ENCODE data around the gene BRMS1. TPM values are rescaled to one million over a fixed set of nuclear protein-coding genes. Genes with fewer than 3 reads are reported as not detected.

The BRMS1 gene
- total RNA-seq, 2 experiments from 2014 or later: 47.4 to 48.0 TPM

DNA sequence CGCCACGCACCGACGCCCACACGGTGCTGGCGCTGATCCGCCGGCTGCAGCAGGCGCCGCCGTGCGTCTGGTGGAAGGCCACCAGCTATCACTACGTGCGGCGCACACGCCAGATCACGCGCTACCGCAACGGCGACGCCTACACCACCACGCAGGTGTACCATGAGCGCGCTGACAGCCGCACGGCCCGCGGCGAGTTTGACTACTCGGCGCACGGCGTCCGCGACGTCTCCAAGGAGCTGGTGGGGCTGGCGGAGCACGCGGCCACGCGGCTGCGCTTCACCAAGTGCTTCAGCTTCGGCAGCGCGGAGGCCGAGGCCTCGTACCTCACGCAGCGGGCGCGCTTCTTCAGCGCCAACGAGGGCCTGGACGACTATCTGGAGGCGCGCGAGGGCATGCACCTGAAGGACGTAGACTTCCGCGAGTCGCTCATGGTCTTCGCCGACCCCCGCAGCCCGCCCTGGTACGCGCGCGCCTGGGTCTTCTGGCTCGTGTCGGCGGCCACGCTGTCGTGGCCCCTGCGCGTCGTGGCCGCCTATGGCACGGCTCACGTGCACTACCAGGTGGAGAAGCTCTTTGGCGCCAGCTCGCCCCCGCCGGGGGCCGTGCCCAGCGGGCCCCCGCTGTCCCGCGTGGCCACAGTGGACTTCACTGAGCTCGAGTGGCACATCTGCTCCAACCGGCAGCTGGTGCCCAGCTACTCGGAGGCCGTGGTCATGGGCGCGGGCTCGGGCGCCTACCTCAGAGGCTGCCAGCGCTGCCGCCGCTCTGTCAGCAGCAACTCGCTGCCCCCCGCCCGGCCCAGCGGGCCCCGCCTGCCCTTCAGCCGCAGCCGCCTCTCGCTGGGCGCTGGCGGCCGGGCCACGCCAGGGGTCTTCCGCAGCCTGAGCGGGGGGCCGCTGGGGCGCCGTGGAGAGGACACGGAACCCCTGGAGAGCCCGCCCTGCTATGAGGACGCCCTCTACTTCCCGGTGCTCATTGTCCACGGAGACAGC lies 50.0 kb downstream of the BRMS1 start:
- Mint-ChIP-seq H3K27me3 (peaks cover 25% of the 10 kb centered on the region), H3K27ac (no peak overlapping the region), H3K9me3 (no peaks in the 10 kb centered on the region), H3K36me3 (ENCODE audit: low read depth) (no peaks in the 10 kb centered on the region), H3K4me1 (peaks cover 16% of the 10 kb centered on the region), H3K4me3 (no peak overlapping the region)
- ChIA-PET CTCF (interaction anchor here (1.1 to 1.5 kb wide), 3 partner anchors 12 to 73 kb away, joined by 3 read pairs; no protein-coding TSS in a partner anchor), POLR2A (no interaction called here)
- no peak for DNase-seq

DNA sequence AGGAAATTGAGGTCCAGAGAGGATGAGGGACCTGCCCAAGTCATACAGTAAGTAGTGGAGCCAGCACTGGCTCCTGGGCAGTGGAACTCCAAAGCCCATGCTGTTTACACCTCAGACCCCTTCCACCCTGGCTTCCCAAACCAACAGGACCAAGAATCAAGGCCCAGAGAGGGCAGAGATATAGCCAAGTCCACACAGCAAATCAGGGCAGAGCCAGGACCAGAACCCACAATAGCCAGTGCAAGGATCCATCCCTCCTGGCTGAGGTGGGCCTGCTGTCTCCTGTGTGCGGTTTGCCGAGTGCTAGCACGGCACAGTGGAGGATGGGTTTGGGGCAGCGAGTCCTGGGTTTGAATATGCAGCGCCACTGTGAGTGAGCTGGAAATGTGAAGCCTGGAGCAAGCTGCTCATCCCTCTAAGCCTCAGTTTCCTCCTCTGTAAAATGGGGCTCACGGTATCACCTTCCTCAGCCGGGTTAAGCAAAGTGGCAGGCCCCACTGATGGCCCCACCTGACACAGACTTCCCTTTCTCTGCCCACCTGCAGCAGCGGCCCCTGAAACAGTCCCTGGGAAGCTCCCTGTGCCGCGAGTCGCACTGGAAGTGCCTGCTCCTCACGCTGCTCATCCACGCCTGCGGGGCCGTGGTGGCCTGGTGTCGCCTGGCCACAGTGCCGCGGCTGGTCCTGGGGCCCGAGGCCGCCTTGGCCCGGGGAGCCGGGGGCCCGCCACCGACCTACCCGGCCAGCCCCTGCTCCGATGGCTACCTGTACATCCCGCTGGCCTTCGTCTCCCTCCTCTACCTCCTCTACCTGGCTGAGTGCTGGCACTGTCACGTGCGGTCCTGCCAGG lies 50.9 kb downstream of the BRMS1 start:
- no peaks in the 10 kb centered on the region for H3K9me3 Mint-ChIP-seq
- H3K4me3 Mint-ChIP-seq: no peak overlapping the region
- H3K27ac Mint-ChIP-seq: no peak overlapping the region
- CTCF ChIA-PET: interaction anchor here (0.7 to 1.1 kb wide), 2 partner anchors 10 to 72 kb away, joined by 3 to 5 read pairs; no protein-coding TSS in a partner anchor
- H3K36me3 Mint-ChIP-seq (ENCODE audit: low read depth): no peaks in the 10 kb centered on the region
- DNase-seq: no peak
- peaks cover 25% of the 10 kb centered on the region for H3K27me3 Mint-ChIP-seq
- peaks cover 25% of the 10 kb centered on the region for H3K4me1 Mint-ChIP-seq
- POLR2A ChIA-PET: no interaction called here

DNA sequence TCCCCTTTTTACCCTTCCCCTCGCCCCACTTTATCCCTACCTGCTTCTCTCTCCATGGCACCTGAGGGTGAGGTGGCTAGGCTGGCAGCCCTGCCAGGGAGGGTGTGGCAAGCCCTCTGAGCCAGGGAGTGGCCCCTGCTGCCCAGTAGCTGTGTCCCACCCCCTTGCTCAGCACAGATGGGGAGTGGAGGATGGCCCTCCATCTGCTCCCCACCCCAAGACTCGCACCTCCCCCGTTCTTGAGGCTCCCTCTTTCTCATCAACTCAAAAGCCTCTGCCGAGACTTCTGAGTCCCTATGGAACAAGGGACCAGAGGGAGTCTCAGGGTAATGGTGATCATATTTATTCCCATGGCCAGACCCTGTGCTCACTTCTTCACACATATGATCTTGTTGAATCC lies 51.6 kb downstream of the BRMS1 start:
- no peak overlapping the region for H3K27ac Mint-ChIP-seq
- H3K4me3 Mint-ChIP-seq: no peak overlapping the region
- H3K4me1 Mint-ChIP-seq: peaks cover 27% of the 10 kb centered on the region
- CTCF ChIA-PET: interaction anchor here (0.7 kb wide), 1 partner anchor 10 kb away, joined by 5 read pairs; no protein-coding TSS in a partner anchor
- H3K9me3 Mint-ChIP-seq: no peaks in the 10 kb centered on the region
- H3K36me3 Mint-ChIP-seq (ENCODE audit: low read depth): no peaks in the 10 kb centered on the region
- H3K27me3 Mint-ChIP-seq: peaks cover 25% of the 10 kb centered on the region
- DNase-seq: no peak
- POLR2A ChIA-PET: no interaction called here

DNA sequence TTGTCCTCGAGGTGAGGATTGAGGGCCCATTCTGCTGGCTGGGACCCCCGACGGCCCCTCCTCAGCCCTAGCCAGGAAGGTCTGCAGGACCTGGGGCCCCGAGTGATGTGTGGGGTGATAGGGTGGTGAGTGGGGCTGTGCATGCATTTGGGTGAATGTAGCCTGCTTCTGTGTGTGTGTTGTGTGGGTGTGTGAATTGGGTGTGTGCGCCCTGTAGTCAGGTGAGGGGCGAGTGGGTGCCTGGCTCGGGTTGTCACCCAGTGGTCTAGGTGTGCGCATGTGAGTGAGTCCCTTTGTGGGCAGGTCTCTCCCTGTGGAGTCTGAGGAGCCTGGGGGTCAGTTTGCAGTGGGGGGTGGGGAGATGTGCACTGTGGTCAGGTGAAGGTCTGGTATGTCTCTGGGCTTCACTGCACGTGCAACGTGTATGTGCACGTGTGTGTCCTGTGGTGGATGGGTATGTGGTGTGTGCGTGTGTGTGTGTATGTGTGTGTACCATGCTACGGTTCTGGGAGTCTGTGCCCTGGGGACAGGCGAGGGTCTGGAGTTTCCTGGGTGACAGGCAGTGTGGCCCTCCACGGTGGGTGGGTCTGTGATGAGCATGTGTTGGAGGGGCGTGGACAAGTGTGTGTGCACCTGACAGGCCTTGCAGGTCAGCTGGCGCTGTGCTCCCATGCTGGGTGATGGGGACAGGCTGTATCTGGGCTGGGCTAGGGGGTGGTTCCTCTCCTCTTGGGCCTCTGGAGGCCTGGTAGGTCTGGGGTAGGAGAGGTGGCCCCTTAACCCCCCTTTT lies 52.2 kb downstream of the BRMS1 start:
- Mint-ChIP-seq H3K4me1 (peaks cover 32% of the 10 kb centered on the region), H3K36me3 (ENCODE audit: low read depth) (no peaks in the 10 kb centered on the region), H3K9me3 (no peaks in the 10 kb centered on the region), H3K27me3 (peaks cover 25% of the 10 kb centered on the region), H3K4me3 (peak overlapping the region; percentile 41), H3K27ac (no peak overlapping the region)
- ChIA-PET CTCF (no interaction called here), POLR2A (no interaction called here)
- no peak for DNase-seq

- Mint-ChIP-seq H3K4me1 (peaks cover 38% of the 10 kb centered on the region), H3K36me3 (ENCODE audit: low read depth) (no peaks in the 10 kb centered on the region), H3K27ac (no peak within 1 kb of the TSS), H3K27me3 (peaks cover 25% of the 10 kb centered on the region), H3K4me3 (peak within 1 kb of the TSS; percentile 89), H3K9me3 (no peaks in the 10 kb centered on the region)
- DNase-seq: no peak
- ChIA-PET CTCF (interaction anchor here (1.2 to 1.9 kb wide), 2 partner anchors 10 to 117 kb away, joined by 3 to 11 read pairs; no protein-coding TSS in a partner anchor), POLR2A (no interaction called here)
Observed at GRCh38 chr11:66291706-66292542, 53.0 kb downstream of the BRMS1 start, which contains the start of gene TMEM151A. Gene TMEM151A, plus strand, starts transcription at chr11:66291894. Its CDS starts 120 bp downstream, at chr11:66292014.

GRCh38 chr11:66291303-66291705 lies 53.6 kb downstream of the BRMS1 start:
- Mint-ChIP-seq H3K36me3 (ENCODE audit: low read depth) (no peaks in the 10 kb centered on the region), H3K4me3 (peak overlapping the region; percentile 89), H3K4me1 (peaks cover 38% of the 10 kb centered on the region), H3K9me3 (no peaks in the 10 kb centered on the region), H3K27ac (no peak overlapping the region), H3K27me3 (peaks cover 25% of the 10 kb centered on the region)
- no peak for DNase-seq
- POLR2A ChIA-PET: no interaction called here
- CTCF ChIA-PET: interaction anchor here (1.2 to 1.9 kb wide), 2 partner anchors 9 to 118 kb away, joined by 3 to 11 read pairs; no protein-coding TSS in a partner anchor

- peak overlapping the region; percentile 7 for H3K27ac Mint-ChIP-seq
- ChIA-PET CTCF (interaction anchor here (1.9 kb wide), 1 partner anchor 8 kb away, joined by 11 read pairs; no protein-coding TSS in a partner anchor), POLR2A (no interaction called here)
Observed at GRCh38 chr11:66290330-66290621, 54.6 kb downstream of the BRMS1 start.

GRCh38 chr11:66289548-66290329 lies 55.2 kb downstream of the BRMS1 start:
- DNase-seq: peak; percentile 85
- H3K4me3 Mint-ChIP-seq: peak overlapping the region; percentile 89
- peaks cover 38% of the 10 kb centered on the region for H3K4me1 Mint-ChIP-seq
- H3K36me3 Mint-ChIP-seq (ENCODE audit: low read depth): no peaks in the 10 kb centered on the region
- peak overlapping the region; percentile 89 for H3K27ac Mint-ChIP-seq
- ChIA-PET CTCF (interaction anchor here (0.7 to 2.4 kb wide), 12 partner anchors 7 to 149 kb away, joined by 3 to 16 read pairs (median 4); partner anchors contain the start of genes CD248, MRPL11 and RIN1), POLR2A (interaction anchor here (0.6 to 1.4 kb wide), 3 partner anchors 17 to 99 kb away, joined by 3 to 5 read pairs (median 5); no protein-coding TSS in a partner anchor)
- H3K27me3 Mint-ChIP-seq: peaks cover 25% of the 10 kb centered on the region
- no peaks in the 10 kb centered on the region for H3K9me3 Mint-ChIP-seq

More at GRCh38 chr11:66290330-66290621, 54.6 kb downstream of the BRMS1 start:
- Mint-ChIP-seq H3K4me1 (peaks cover 38% of the 10 kb centered on the region), H3K27me3 (peaks cover 25% of the 10 kb centered on the region), H3K36me3 (ENCODE audit: low read depth) (no peaks in the 10 kb centered on the region), H3K4me3 (peak overlapping the region; percentile 89), H3K9me3 (no peaks in the 10 kb centered on the region)
- no peak for DNase-seq

DNA sequence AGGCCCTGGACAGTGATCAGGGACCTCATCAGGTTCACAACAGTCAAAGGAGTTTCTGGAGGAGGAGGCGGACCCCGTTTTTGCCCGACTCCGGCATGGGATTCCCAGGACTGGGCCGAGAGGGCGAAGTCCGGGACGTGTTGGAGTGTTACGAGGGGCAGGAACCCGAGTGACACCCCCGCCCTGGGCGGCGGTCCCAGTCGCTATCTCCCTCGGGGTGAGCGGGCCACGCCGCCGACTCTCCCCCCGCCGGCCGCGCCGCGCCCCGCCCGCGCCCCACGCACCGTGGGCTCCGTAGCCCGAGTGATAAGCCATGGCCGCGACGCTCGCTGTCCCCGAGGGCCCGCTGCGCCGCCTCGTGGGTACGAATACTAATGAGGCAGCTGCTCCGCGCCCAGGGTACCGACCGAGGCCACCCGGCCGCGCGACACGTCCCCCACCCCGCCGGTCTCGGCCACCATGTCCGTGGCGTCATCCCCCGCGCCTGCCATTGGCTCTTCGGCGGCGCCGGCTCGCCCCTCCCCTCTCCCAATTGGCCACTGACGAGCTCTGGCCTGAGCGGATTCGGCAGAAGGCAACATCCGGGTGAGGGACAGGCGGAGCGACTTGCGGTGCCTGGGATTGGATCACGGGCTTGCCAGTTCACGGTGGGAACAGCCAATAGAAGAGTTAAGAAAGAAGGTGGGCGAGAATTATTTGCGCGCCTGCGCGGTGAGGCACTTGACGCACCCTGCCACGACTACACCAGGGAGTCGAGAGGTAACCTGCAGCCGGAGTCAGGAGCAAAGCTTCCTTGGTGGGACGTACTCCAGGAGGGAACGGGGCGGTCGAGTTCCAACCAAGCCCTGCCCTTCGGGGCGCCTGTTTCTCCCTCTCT lies 56.0 kb downstream of the BRMS1 start, which contains the start of gene YIF1A:
Gene YIF1A, minus strand, starts transcription at position 473 of the 877 bp plus-strand sequence. Its CDS starts 158 bp downstream, at position 315.
- CTCF ChIA-PET: interaction anchor here (0.7 to 2.4 kb wide), 12 partner anchors 9 to 150 kb away, joined by 3 to 16 read pairs (median 4); partner anchors contain the start of genes CD248, MRPL11 and RIN1
- Mint-ChIP-seq H3K27me3 (peaks cover 25% of the 10 kb centered on the region), H3K36me3 (ENCODE audit: low read depth) (no peaks in the 10 kb centered on the region)

More for the DNA sequence above, 56.0 kb downstream of the BRMS1 start, which contains the start of gene YIF1A:
- Mint-ChIP-seq H3K4me3 (peak within 1 kb of the TSS; percentile 89), H3K27ac (peak within 1 kb of the TSS; percentile 89), H3K4me1 (peaks cover 38% of the 10 kb centered on the region), H3K9me3 (no peaks in the 10 kb centered on the region)
- POLR2A ChIA-PET: interaction anchor here (0.6 to 1.4 kb wide), 5 partner anchors 16 to 167 kb away, joined by 3 to 5 read pairs (median 4); no protein-coding TSS in a partner anchor
- peak; percentile 99 for DNase-seq
